Smooth muscle cell (in vitro differentiated cells): ENCODE measurements around the gene KRTAP3-2. TPM values are rescaled to one million over a fixed set of nuclear protein-coding genes. Genes with fewer than 3 reads are reported as not detected.
"Not testable (repeated sequence)": the region's sequence is repeated elsewhere in the genome, so short reads cannot be mapped to it uniquely, and the experiment has no call there.

Experiments used
- DNase-seq: peaks from one replicate; lab custom pipeline; 2025; ENCODE audit not compliant: unreplicated experiment; lab: John Stamatoyannopoulos, UW
- H2AFZ ChIP-seq: fragments of 200-600 bp; sonication (generic); 2 replicates; pipeline ENCODE4 v1.6.0; 2016; ENCODE audit warnings: antibody characterized with exemption, low read depth, mild to moderate bottlenecking
- H3F3A ChIP-seq: fragments of 200-600 bp; sonication (generic); 2 replicates; pipeline ENCODE4 v1.6.0; 2017; ENCODE audit warnings: antibody characterized with exemption, low read depth
- H3K27ac ChIP-seq: fragments of 200-600 bp; sonication (generic); 2 replicates; pipeline ENCODE4 v1.5.1; 2016; ENCODE audit warnings: low read depth, mild to moderate bottlenecking
- H3K27me3 ChIP-seq: fragments of 200-600 bp; sonication (generic); 2 replicates; pipeline ENCODE4 v1.6.1; 2016; ENCODE audit warnings: low read depth, mild to moderate bottlenecking
- H3K36me3 ChIP-seq: fragments of 200-600 bp; sonication (generic); 2 replicates; pipeline ENCODE4 v1.5.1; 2016; ENCODE audit warnings: low read depth
- H3K4me1 ChIP-seq: fragments of 200-600 bp; sonication (generic); 2 replicates; pipeline ENCODE4 v1.5.1; 2016; ENCODE audit warnings: low read depth
- H3K4me2 ChIP-seq: fragments of 200-600 bp; sonication (generic); 2 replicates; pipeline ENCODE4 v1.6.0; 2016; ENCODE audit warnings: mild to moderate bottlenecking
- H3K4me3 ChIP-seq: fragments of 200-600 bp; sonication (generic); 2 replicates; pipeline ENCODE4 v1.5.1; 2016; ENCODE audit warnings: mild to moderate bottlenecking
- H3K79me2 ChIP-seq: fragments of 200-600 bp; sonication (generic); 2 replicates; pipeline ENCODE4 v1.6.0; 2016; ENCODE audit warnings: low read depth, mild to moderate bottlenecking
- H3K9ac ChIP-seq: fragments of 200-600 bp; sonication (generic); 2 replicates; pipeline ENCODE4 v1.6.0; 2016; ENCODE audit warnings: low read depth
- H3K9me3 ChIP-seq: fragments of 200-600 bp; sonication (generic); replicated peaks from 2 replicates; pipeline ENCODE4 v1.5.1; 2016; ENCODE audit warnings: low read depth
- H4K20me1 ChIP-seq: fragments of 200-600 bp; sonication (generic); 2 replicates; pipeline ENCODE4 v1.6.0; 2016; ENCODE audit warnings: low read depth
- WGBS: methylation state at CpG from one replicate; pipeline ENCODE4 v1.1.7; 2016; ENCODE audit warnings: low lambda C conversion rate; 5-methylcytosine and 5-hydroxymethylcytosine counted together
- polyA plus RNA-seq: library from polyadenylated mRNA; unstranded; fragments of >200 nt; fragmentation: Nextera tagmentation; extraction: Ambion mirVana; gene quantifications from 2 replicates; pipeline ENCODE4 v1.2.1, GENCODE V29; 2016
- total RNA-seq: library from RNA; depleted of rRNA; stranded (reverse); fragments of >200 nt; gene quantifications from 2 replicates; pipeline ENCODE4 v1.2.3, GENCODE V29; 2014
- TF ChIP-seq, protein P1 (sequence below): fragments of 200-600 bp; sonication (generic); IDR thresholded peaks from 2 replicates; pipeline ENCODE4 v1.5.1; 2017; ENCODE audit warnings: borderline replicate concordance, mild to moderate bottlenecking, antibody characterized with exemption; ENCODE audit not compliant: insufficient read depth, poor library complexity, severe bottlenecking

The KRTAP3-2 gene
- total and polyA plus RNA-seq, 2 experiments from 2014 or later: not detected

DNA sequence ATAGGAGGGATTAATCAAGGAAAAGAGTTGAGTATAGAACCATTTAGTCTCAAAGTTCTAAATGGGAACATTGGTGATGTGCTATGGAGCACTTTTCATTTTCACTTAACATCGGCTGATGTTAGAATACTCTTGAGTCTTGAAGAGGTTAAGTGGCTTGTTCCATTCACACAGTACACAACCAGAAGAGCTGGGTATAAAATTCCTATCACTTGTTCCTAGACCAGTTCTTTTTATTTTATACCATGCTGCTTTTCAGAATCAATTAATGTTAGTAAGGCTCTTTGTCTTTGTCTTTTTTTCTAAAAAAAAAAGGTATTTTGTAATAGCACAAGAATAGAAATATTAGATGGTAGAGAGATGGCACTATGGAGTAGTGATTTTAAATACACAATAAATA is 43.2 kb upstream of the KRTAP3-2 start:
- Histone ChIP-seq H2AFZ (no peak overlapping the region), H3K4me1 (no peaks in the 10 kb centered on the region), H3K9me3 (no peaks in the 10 kb centered on the region), H4K20me1 (no peaks in the 10 kb centered on the region), H3F3A (no peaks in the 10 kb centered on the region), H3K36me3 (no peaks in the 10 kb centered on the region), H3K4me3 (no peak overlapping the region), H3K27ac (no peak overlapping the region), H3K4me2 (no peak overlapping the region), H3K27me3 (no peaks in the 10 kb centered on the region), H3K79me2 (no peaks in the 10 kb centered on the region), H3K9ac (no peak overlapping the region)
- TF ChIP-seq, protein P1, sequence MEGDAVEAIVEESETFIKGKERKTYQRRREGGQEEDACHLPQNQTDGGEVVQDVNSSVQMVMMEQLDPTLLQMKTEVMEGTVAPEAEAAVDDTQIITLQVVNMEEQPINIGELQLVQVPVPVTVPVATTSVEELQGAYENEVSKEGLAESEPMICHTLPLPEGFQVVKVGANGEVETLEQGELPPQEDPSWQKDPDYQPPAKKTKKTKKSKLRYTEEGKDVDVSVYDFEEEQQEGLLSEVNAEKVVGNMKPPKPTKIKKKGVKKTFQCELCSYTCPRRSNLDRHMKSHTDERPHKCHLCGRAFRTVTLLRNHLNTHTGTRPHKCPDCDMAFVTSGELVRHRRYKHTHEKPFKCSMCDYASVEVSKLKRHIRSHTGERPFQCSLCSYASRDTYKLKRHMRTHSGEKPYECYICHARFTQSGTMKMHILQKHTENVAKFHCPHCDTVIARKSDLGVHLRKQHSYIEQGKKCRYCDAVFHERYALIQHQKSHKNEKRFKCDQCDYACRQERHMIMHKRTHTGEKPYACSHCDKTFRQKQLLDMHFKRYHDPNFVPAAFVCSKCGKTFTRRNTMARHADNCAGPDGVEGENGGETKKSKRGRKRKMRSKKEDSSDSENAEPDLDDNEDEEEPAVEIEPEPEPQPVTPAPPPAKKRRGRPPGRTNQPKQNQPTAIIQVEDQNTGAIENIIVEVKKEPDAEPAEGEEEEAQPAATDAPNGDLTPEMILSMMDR: no peak
- DNase-seq: no peak
- WGBS: 100% methylated on average over 1 of the region's 1 CpG

DNA sequence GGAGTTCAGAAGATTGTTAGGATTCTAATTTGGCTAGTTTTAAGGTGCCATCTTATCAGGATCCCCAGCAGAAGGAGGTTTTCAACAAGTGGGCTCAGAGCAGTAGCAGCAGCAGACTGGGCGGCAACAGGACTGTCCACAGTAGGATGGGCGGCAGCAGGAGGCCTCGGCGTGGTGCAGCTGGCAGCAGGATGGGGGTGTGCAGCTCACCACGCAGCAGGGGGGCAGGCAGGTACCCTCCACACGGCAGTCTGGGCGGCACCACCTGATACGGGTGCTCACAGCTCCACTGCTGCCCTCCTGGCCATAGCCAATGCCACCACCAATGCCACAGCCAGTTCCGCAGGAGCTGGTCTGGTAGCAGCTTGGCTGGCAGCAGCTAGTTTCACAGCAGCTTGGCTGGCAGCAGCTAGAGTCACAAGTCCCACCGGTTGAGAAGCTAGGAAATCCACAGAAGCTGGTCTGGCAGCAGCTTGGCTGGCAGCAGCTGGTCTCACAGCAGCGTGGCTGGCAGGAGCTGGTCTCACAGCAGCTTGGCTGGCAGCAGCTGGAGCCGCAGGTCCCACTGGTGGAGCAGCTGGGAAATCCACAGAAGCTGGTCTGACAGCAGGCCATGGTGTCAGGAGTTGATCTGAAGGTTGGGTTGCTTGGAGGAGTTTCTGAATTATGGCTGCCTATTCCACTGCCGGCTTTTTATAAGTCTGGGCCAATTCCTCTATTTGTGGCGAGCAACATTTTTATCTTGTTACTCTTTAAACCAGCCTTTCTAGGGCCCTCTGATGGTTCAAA is 41.3 kb upstream of the KRTAP3-2 start, which contains the start of gene KRTAP1-1:
Gene KRTAP1-1, minus strand, starts transcription at position 668 of the 789 bp plus-strand sequence. Its CDS starts 53 bp downstream, at position 615.
- H3K36me3 ChIP-seq, H3K4me3 ChIP-seq, H3K4me1 ChIP-seq, H3K27me3 ChIP-seq, H3K9ac ChIP-seq, H3K27ac ChIP-seq, H3K9me3 ChIP-seq, H3F3A ChIP-seq, H3K79me2 ChIP-seq, H3K4me2 ChIP-seq, H2AFZ ChIP-seq, DNase-seq, H4K20me1 ChIP-seq: not testable (repeated sequence)
- 86% methylated on average over 14 of the region's 14 CpGs for WGBS

DNA sequence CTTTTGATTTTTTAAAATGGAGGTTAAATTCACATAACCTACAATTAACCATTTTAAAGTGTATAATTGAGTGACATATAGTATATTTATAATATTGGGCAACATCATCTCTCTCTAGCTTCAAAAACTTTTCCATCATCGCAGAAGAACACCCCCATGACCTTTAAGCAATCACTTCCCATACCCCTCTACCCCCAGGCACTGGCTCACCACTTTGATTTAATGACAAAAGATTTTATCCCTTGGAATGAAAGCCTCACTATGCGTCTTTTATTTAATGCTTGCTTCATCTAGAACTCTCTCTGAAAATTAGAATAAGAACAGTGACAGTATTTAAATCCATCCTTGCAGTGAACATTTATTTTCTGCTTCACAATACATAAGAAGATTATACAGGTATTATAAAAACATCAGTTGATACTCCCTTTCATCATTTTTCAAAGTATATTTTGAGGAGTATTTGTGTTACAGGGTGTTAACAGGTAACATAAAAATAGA is 38.2 kb upstream of the KRTAP3-2 start:
- H2AFZ ChIP-seq: no peak overlapping the region
- no peaks in the 10 kb centered on the region for H3F3A ChIP-seq
- TF ChIP-seq, protein P1: no peak
- no peak overlapping the region for H3K4me2 ChIP-seq
- H3K4me3 ChIP-seq: no peak overlapping the region
- no peaks in the 10 kb centered on the region for H3K9me3 ChIP-seq
- no peak overlapping the region for H3K27ac ChIP-seq
- DNase-seq: no peak
- no peak overlapping the region for H3K9ac ChIP-seq
- no peaks in the 10 kb centered on the region for H4K20me1 ChIP-seq
- H3K79me2 ChIP-seq: no peaks in the 10 kb centered on the region
- no peaks in the 10 kb centered on the region for H3K27me3 ChIP-seq
- H3K36me3 ChIP-seq: no peaks in the 10 kb centered on the region
- no peaks in the 10 kb centered on the region for H3K4me1 ChIP-seq
- 80% methylated on average over 2 of the region's 2 CpGs for WGBS

DNA sequence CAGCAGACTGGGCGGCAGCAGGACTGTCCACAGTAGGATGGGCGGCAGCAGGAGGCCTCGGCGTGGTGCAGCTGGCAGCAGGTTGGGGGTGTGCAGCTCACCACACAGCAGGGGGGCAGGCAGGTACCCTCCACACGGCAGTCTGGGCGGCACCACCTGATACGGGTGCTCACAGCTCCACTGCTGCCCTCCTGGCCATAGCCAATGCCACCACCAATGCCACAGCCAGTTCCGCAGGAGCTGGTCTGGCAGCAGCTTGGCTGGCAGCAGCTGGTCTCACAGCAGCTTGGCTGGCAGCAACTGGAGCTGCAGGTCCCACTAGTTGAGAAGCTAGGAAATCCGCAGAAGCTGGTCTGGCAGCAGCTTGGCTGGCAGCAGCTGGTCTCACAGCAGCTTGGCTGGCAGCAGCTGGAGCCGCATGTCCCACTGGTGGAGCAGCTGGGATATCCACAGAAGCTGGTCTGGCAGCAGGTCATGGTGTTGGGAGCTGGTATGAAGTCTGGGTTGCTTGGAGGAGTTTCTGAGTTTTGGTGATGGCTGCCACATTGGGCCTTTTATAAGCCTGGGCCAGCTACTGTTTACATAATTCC is 34.7 kb upstream of the KRTAP3-2 start, which contains the start of gene KRTAP1-3:
Gene KRTAP1-3, minus strand, starts transcription at position 529 of the 590 bp plus-strand sequence. Its CDS starts 53 bp downstream, at position 476.
- H3K27me3 ChIP-seq, H3K4me1 ChIP-seq, H4K20me1 ChIP-seq, H3K4me2 ChIP-seq, H3K9me3 ChIP-seq, H3K36me3 ChIP-seq, H3K4me3 ChIP-seq, H3F3A ChIP-seq, H3K9ac ChIP-seq, H3K79me2 ChIP-seq, H3K27ac ChIP-seq, DNase-seq, H2AFZ ChIP-seq: not testable (repeated sequence)
- 97% methylated on average over 10 of the region's 10 CpGs for WGBS
